GM19455 (cell line): ENCODE measurements around the gene VSIG8.

Source experiments
- ATAC-seq: cut with Tn5 transposase; IDR thresholded peaks from one replicate; pipeline ENCODE4 v1.9.1; 2021; ENCODE audit not compliant: unreplicated experiment

VSIG8 gene

GRCh38 chr1:159884296-159884695, 21.8 kb upstream of the VSIG8 start:
- ATAC-seq: no peak

- no peak for ATAC-seq
Observed at GRCh38 chr1:159883134-159883533, 20.7 kb upstream of the VSIG8 start.

GRCh38 chr1:159882527-159882862, 20.0 kb upstream of the VSIG8 start:
- ATAC-seq: no peak

GRCh38 chr1:159881622-159882526, 19.4 kb upstream of the VSIG8 start:
- no peak for ATAC-seq

GRCh38 chr1:159880430-159880829, 18.0 kb upstream of the VSIG8 start:
- no peak for ATAC-seq

- ATAC-seq: no peak
Observed at GRCh38 chr1:159879977-159880376, 17.5 kb upstream of the VSIG8 start.

- ATAC-seq: no peak
Observed at GRCh38 chr1:159879136-159879535, 16.7 kb upstream of the VSIG8 start.

- no peak for ATAC-seq
Observed at GRCh38 chr1:159877695-159878444, 15.4 kb upstream of the VSIG8 start.

GRCh38 chr1:159873530-159874143, 11.2 kb upstream of the VSIG8 start:
- no peak for ATAC-seq

- no peak for ATAC-seq
Observed at GRCh38 chr1:159872891-159873290, 10.4 kb upstream of the VSIG8 start.

GRCh38 chr1:159870704-159871103, 8.2 kb upstream of the VSIG8 start:
- no peak for ATAC-seq

- no peak for ATAC-seq
Observed at GRCh38 chr1:159869607-159870006, 7.2 kb upstream of the VSIG8 start.

- no peak for ATAC-seq
Observed at GRCh38 chr1:159869173-159869572, 6.7 kb upstream of the VSIG8 start.

- no peak for ATAC-seq
Observed at GRCh38 chr1:159868766-159869165, 6.3 kb upstream of the VSIG8 start.

- no peak for ATAC-seq
Observed at GRCh38 chr1:159867664-159868026, 5.2 kb upstream of the VSIG8 start.

GRCh38 chr1:159866905-159867663, 4.6 kb upstream of the VSIG8 start:
- ATAC-seq: no peak

- ATAC-seq: no peak
Observed at GRCh38 chr1:159866066-159866465, 3.6 kb upstream of the VSIG8 start.

GRCh38 chr1:159864262-159864661, 1.8 kb upstream of the VSIG8 start:
- no peak for ATAC-seq

- no peak for ATAC-seq
Observed at GRCh38 chr1:159862031-159862430, 426 bp downstream of the VSIG8 start.

- no peak for ATAC-seq
Observed at GRCh38 chr1:159861218-159861617, 1.2 kb downstream of the VSIG8 start.

- no peak for ATAC-seq
Observed at GRCh38 chr1:159860456-159860855, 2.0 kb downstream of the VSIG8 start.
